HG03439 (cell line): ENCODE measurements around the gene PLXNB2.

Source experiments
- ATAC-seq: cut with Tn5 transposase; IDR thresholded peaks from one replicate; pipeline ENCODE4 v1.9.1; 2021; ENCODE audit warnings: mild to moderate bottlenecking, moderate library complexity; ENCODE audit not compliant: unreplicated experiment

Gene PLXNB2

GRCh38 chr22:50269573-50269969 is 37.9 kb downstream of the PLXNB2 start:
- ATAC-seq: no peak

GRCh38 chr22:50268655-50269113 is 38.8 kb downstream of the PLXNB2 start:
- no peak for ATAC-seq

GRCh38 chr22:50267591-50268390 is 39.7 kb downstream of the PLXNB2 start:
- ATAC-seq: no peak

GRCh38 chr22:50266994-50267393 is 40.5 kb downstream of the PLXNB2 start:
- ATAC-seq: no peak

- ATAC-seq: no peak
These were observed 42.3 kb downstream of the PLXNB2 start for GRCh38 chr22:50264946-50265669.

GRCh38 chr22:50264104-50264745 is 43.2 kb downstream of the PLXNB2 start:
- ATAC-seq: no peak

- ATAC-seq: no peak
These were observed 44.4 kb downstream of the PLXNB2 start for GRCh38 chr22:50262973-50263617.

- ATAC-seq: no peak
These were observed 45.0 kb downstream of the PLXNB2 start for GRCh38 chr22:50262460-50262911.

- no peak for ATAC-seq
These were observed 45.6 kb downstream of the PLXNB2 start, which contains the start of gene MAPK12 for GRCh38 chr22:50261615-50262459. TSS of gene MAPK12 (minus strand) at chr22:50261683. CDS start at chr22:50261509, 174 bp downstream.

GRCh38 chr22:50260801-50261614 is 46.4 kb downstream of the PLXNB2 start:
- no peak for ATAC-seq

GRCh38 chr22:50260434-50260800 is 47.0 kb downstream of the PLXNB2 start:
- no peak for ATAC-seq

- no peak for ATAC-seq
These were observed 48.1 kb downstream of the PLXNB2 start for GRCh38 chr22:50259302-50259701.

- no peak for ATAC-seq
These were observed 48.8 kb downstream of the PLXNB2 start for GRCh38 chr22:50258361-50259292.

- no peak for ATAC-seq
These were observed 49.7 kb downstream of the PLXNB2 start for GRCh38 chr22:50257451-50258360.

- ATAC-seq: no peak
These were observed 50.4 kb downstream of the PLXNB2 start for GRCh38 chr22:50257041-50257440.

GRCh38 chr22:50256258-50256862 is 51.1 kb downstream of the PLXNB2 start:
- ATAC-seq: no peak

- no peak for ATAC-seq
These were observed 51.8 kb downstream of the PLXNB2 start for GRCh38 chr22:50255607-50256006.
